SK-N-SH treated with all-trans-retinoic acid at 6 μM for 48 hours (cell line): Measurements from ENCODE around the gene TMEM259.

ENCODE experiments used
- ATAC-seq: fragments of 200-7000 bp; cut with Tn5 transposase; 3 replicates; pipeline ENCODE4 v1.9.1; 2020; ENCODE audit warnings: mild to moderate bottlenecking, moderate library complexity
- ARNTL ChIP-seq: fragments of 450-650 bp; formaldehyde crosslinking; IDR thresholded peaks from 2 replicates; pipeline ENCODE4 v1.5.0; 2020; ENCODE audit warnings: low read depth, mild to moderate bottlenecking, moderate library complexity, borderline replicate concordance
- BACH2 ChIP-seq: fragments of 250-450 bp; sonication (Bioruptor Pico); IDR thresholded peaks from 2 replicates; pipeline ENCODE4 v1.9.0; 2021; ENCODE audit warnings: mild to moderate bottlenecking, borderline replicate concordance
- GLIS3 ChIP-seq: fragments of 250-450 bp; sonication (Bioruptor Pico); IDR thresholded peaks from 2 replicates; pipeline ENCODE4 v1.5.0; 2020; ENCODE audit warnings: mild to moderate bottlenecking, moderate library complexity
- ISL1 ChIP-seq: fragments of 250-450 bp; sonication (Bioruptor Pico); IDR thresholded peaks from 2 replicates; pipeline ENCODE4 v2.1.2; 2022; ENCODE audit warnings: mild to moderate bottlenecking, moderate library complexity
- OSR1 ChIP-seq: fragments of 250-450 bp; sonication (Bioruptor Pico); IDR thresholded peaks from 2 replicates; pipeline ENCODE4 v1.8.0; 2022; ENCODE audit warnings: moderate library complexity, mild to moderate bottlenecking, inconsistent platforms
- PPARA ChIP-seq: fragments of 250-450 bp; sonication (Bioruptor Pico); IDR thresholded peaks from 2 replicates; pipeline ENCODE4 v1.5.0; 2020; ENCODE audit warnings: mild to moderate bottlenecking, borderline replicate concordance
- RARB ChIP-seq: fragments of 250-450 bp; sonication (Bioruptor Pico); IDR thresholded peaks from 2 replicates; pipeline ENCODE4 v1.8.0; 2021; ENCODE audit warnings: mild to moderate bottlenecking, moderate library complexity
- SNAI2 ChIP-seq: fragments of 250-450 bp; sonication (Bioruptor Pico); IDR thresholded peaks from 2 replicates; pipeline ENCODE4 v1.5.0; 2020; ENCODE audit warnings: mild to moderate bottlenecking, moderate library complexity
- TCF4 ChIP-seq: fragments of 250-450 bp; sonication (Bioruptor Pico); IDR thresholded peaks from 2 replicates; pipeline ENCODE4 v1.8.0; 2021; ENCODE audit warnings: mild to moderate bottlenecking, moderate library complexity, borderline replicate concordance
- TOX ChIP-seq: fragments of 250-450 bp; sonication (Bioruptor Pico); IDR thresholded peaks from 2 replicates; pipeline ENCODE4 v1.8.0; 2021; ENCODE audit warnings: mild to moderate bottlenecking, moderate library complexity, borderline replicate concordance
- ZFP3 ChIP-seq: fragments of 250-450 bp; sonication (Bioruptor Pico); IDR thresholded peaks from 2 replicates; pipeline ENCODE4 v1.5.0; 2020; ENCODE audit warnings: mild to moderate bottlenecking, moderate library complexity
- ZFP30 ChIP-seq: fragments of 450-650 bp; formaldehyde crosslinking; IDR thresholded peaks from 2 replicates; pipeline ENCODE4 v1.5.0; 2022; ENCODE audit warnings: mild to moderate bottlenecking, moderate library complexity
- ZNF565 ChIP-seq: fragments of 450-650 bp; formaldehyde crosslinking; conservative IDR thresholded peaks from 2 replicates; pipeline ENCODE4 v1.5.0; 2020; ENCODE audit warnings: low read depth, mild to moderate bottlenecking, moderate library complexity
- ZNF70 ChIP-seq: fragments of 450-650 bp; formaldehyde crosslinking; IDR thresholded peaks from 2 replicates; pipeline ENCODE4 v1.5.0; 2020; ENCODE audit warnings: mild to moderate bottlenecking, moderate library complexity
- ZNF8 ChIP-seq: fragments of 450-650 bp; formaldehyde crosslinking; IDR thresholded peaks from 2 replicates; pipeline ENCODE4 v1.5.0; 2020; ENCODE audit warnings: mild to moderate bottlenecking, moderate library complexity
- TF ChIP-seq, protein P1 (sequence below): fragments of 250-450 bp; sonication (Bioruptor Pico); IDR thresholded peaks from 2 replicates; pipeline ENCODE4 v1.5.0; 2020; ENCODE audit warnings: mild to moderate bottlenecking, moderate library complexity
- TF ChIP-seq, protein P2 (sequence below): fragments of 250-450 bp; sonication (Bioruptor Pico); IDR thresholded peaks from 2 replicates; pipeline ENCODE4 v1.5.1; 2021; ENCODE audit warnings: mild to moderate bottlenecking, moderate library complexity
- TF ChIP-seq, protein P3 (sequence below): fragments of 250-450 bp; sonication (Bioruptor Pico); IDR thresholded peaks from 2 replicates; pipeline ENCODE4 v1.8.0; 2021; ENCODE audit warnings: low read depth, mild to moderate bottlenecking, moderate library complexity, borderline replicate concordance
- TF ChIP-seq, protein P4 (sequence below): fragments of 250-450 bp; sonication (Bioruptor Pico); IDR thresholded peaks from 2 replicates; pipeline ENCODE4 v1.5.1; 2020; ENCODE audit warnings: low read depth, mild to moderate bottlenecking, moderate library complexity

TMEM259 gene

DNA sequence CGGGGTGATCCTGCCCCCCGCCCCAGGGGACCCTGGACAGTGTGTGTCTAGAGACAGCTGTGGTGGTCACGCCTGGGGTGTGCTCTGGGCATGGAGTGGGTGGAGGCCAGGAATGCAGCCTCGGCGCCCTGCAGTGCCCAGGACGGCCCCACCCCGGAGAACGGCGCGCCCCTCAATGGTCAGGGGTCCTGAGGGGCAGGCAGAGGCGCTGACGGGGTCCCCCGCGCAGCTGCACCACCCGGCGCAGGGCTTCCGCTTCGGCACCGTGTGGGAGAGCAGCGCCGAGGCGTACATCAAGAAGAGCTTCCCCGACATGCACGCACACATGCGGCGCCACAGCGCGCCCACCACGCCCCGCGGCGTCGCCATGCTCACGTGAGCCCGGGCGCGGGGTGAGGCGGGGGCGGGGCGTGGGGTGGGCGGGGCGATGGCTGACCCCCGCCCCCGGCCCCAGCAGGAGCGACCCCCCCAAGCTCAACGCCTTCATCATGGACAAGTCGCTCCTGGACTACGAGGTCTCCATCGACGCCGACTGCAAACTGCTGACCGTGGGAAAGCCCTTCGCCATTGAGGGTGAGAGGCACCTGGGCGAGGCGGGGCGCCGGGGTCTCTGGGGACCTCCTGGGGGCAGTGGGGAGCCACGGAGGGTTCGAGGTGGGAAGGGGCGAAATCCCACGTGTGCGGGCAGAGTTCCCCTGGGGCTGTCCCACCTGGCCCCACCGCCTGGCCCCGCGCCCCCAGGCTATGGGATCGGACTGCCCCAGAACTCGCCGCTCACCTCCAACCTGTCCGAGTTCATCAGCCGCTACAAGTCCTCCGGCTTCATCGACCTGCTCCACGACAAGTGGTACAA is 13.3 kb downstream of the TMEM259 start:
- ATAC-seq: no peak
- no peak for TF ChIP-seq ZNF70 (CRISPR knock-in tag)

DNA sequence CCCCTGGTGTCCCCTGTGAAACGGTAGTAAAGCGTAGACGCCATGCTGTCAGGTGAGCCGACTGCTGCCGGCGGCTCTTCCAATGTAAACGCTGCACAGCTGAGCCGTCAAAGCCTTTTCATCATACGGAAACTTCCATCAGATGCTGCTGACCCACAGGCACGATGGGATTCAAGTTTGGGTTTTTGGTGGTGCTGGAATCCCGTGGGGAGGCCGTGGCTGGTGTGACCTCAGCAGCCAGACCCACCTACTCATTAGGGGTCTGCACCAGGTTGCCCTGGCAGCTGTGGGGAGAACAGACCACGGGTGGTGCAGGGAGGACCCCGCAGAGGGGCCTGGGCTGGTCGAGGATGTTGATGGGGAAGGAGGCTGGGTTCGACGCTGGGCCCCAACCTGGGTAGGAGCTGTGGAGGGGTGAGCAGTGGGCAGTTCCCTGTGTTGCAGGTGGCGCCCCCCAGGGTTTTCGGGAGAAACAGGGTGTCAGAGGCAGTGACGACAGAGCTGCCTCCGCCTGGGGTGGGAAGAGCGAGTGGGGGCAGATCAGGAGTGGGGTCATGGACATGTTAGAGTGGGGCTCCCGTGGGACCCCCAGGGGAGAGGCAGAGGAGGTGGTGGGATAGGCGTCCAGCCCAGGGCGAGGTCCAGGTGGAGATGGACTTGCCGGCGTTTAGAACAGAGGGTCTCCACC is 14.1 kb downstream of the TMEM259 start:
- TF ChIP-seq ZFP3 (CRISPR knock-in tag) (no peak), BACH2 (CRISPR knock-in tag) (no peak), ZNF8 (CRISPR knock-in tag) (no peak), PPARA (CRISPR knock-in tag) (no peak), TOX (CRISPR knock-in tag) (no peak), SNAI2 (CRISPR knock-in tag) (no peak), GLIS3 (CRISPR knock-in tag) (no peak), OSR1 (no peak), ISL1 (CRISPR knock-in tag) (no peak), RARB (no peak), ARNTL (CRISPR knock-in tag) (no peak), ZNF70 (CRISPR knock-in tag) (no peak), ZNF565 (no peak), ZFP30 (CRISPR knock-in tag) (no peak)
- TF ChIP-seq, protein P1, sequence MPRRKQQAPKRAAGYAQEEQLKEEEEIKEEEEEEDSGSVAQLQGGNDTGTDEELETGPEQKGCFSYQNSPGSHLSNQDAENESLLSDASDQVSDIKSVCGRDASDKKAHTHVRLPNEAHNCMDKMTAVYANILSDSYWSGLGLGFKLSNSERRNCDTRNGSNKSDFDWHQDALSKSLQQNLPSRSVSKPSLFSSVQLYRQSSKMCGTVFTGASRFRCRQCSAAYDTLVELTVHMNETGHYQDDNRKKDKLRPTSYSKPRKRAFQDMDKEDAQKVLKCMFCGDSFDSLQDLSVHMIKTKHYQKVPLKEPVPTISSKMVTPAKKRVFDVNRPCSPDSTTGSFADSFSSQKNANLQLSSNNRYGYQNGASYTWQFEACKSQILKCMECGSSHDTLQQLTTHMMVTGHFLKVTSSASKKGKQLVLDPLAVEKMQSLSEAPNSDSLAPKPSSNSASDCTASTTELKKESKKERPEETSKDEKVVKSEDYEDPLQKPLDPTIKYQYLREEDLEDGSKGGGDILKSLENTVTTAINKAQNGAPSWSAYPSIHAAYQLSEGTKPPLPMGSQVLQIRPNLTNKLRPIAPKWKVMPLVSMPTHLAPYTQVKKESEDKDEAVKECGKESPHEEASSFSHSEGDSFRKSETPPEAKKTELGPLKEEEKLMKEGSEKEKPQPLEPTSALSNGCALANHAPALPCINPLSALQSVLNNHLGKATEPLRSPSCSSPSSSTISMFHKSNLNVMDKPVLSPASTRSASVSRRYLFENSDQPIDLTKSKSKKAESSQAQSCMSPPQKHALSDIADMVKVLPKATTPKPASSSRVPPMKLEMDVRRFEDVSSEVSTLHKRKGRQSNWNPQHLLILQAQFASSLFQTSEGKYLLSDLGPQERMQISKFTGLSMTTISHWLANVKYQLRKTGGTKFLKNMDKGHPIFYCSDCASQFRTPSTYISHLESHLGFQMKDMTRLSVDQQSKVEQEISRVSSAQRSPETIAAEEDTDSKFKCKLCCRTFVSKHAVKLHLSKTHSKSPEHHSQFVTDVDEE (CRISPR knock-in tag): no peak
- TF ChIP-seq, protein P2, sequence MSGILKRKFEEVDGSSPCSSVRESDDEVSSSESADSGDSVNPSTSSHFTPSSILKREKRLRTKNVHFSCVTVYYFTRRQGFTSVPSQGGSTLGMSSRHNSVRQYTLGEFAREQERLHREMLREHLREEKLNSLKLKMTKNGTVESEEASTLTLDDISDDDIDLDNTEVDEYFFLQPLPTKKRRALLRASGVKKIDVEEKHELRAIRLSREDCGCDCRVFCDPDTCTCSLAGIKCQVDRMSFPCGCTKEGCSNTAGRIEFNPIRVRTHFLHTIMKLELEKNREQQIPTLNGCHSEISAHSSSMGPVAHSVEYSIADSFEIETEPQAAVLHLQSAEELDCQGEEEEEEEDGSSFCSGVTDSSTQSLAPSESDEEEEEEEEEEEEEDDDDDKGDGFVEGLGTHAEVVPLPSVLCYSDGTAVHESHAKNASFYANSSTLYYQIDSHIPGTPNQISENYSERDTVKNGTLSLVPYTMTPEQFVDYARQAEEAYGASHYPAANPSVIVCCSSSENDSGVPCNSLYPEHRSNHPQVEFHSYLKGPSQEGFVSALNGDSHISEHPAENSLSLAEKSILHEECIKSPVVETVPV (CRISPR knock-in tag): no peak
- TF ChIP-seq, protein P3, sequence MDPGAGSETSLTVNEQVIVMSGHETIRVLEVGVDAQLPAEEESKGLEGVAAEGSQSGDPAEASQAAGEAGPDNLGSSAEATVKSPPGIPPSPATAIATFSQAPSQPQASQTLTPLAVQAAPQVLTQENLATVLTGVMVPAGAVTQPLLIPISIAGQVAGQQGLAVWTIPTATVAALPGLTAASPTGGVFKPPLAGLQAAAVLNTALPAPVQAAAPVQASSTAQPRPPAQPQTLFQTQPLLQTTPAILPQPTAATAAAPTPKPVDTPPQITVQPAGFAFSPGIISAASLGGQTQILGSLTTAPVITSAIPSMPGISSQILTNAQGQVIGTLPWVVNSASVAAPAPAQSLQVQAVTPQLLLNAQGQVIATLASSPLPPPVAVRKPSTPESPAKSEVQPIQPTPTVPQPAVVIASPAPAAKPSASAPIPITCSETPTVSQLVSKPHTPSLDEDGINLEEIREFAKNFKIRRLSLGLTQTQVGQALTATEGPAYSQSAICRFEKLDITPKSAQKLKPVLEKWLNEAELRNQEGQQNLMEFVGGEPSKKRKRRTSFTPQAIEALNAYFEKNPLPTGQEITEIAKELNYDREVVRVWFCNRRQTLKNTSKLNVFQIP (CRISPR knock-in tag): no peak
- TF ChIP-seq, protein P4, sequence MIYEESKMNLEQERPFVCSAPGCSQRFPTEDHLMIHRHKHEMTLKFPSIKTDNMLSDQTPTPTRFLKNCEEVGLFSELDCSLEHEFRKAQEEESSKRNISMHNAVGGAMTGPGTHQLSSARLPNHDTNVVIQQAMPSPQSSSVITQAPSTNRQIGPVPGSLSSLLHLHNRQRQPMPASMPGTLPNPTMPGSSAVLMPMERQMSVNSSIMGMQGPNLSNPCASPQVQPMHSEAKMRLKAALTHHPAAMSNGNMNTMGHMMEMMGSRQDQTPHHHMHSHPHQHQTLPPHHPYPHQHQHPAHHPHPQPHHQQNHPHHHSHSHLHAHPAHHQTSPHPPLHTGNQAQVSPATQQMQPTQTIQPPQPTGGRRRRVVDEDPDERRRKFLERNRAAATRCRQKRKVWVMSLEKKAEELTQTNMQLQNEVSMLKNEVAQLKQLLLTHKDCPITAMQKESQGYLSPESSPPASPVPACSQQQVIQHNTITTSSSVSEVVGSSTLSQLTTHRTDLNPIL: no peak
- ATAC-seq: no peak

DNA sequence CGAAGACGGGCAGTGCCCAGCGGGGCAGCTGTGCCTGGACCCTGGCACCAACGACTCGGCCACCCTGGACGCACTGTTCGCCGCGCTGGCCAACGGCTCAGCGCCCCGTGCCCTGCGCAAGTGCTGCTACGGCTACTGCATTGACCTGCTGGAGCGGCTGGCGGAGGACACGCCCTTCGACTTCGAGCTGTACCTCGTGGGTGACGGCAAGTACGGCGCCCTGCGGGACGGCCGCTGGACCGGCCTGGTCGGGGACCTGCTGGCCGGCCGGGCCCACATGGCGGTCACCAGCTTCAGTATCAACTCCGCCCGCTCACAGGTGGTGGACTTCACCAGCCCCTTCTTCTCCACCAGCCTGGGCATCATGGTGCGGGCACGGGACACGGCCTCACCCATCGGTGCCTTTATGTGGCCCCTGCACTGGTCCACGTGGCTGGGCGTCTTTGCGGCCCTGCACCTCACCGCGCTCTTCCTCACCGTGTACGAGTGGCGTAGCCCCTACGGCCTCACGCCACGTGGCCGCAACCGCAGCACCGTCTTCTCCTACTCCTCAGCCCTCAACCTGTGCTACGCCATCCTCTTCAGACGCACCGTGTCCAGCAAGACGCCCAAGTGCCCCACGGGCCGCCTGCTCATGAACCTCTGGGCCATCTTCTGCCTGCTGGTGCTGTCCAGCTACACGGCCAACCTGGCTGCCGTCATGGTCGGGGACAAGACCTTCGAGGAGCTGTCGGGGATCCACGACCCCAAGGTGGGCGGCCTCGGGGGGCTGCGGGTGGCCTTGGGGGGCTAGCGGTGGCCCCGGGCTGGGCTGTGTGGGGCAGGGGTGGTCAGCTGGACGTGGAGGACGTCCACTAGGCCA is 15.9 kb downstream of the TMEM259 start:
- ATAC-seq: no peak
- TF ChIP-seq GLIS3 (CRISPR knock-in tag) (no peak), OSR1 (no peak), TCF4 (CRISPR knock-in tag) (no peak), TOX (CRISPR knock-in tag) (no peak), ISL1 (CRISPR knock-in tag) (no peak), BACH2 (CRISPR knock-in tag) (no peak), ZNF565 (no peak), ZFP3 (CRISPR knock-in tag) (no peak), ZFP30 (CRISPR knock-in tag) (no peak)
- TF ChIP-seq, protein P2 (CRISPR knock-in tag): no peak
- TF ChIP-seq, protein P4: no peak
